ENCODE measurements around the gene EXD2. TPM values are rescaled to one million over a fixed set of nuclear protein-coding genes. Genes with fewer than 3 reads are reported as not detected.
"Not testable (repeated sequence)": the region's sequence is repeated elsewhere in the genome, so short reads cannot be mapped to it uniquely, and the experiment has no call there.

The EXD2 gene
- total RNA-seq, 1 donor, result 12.1 TPM

GRCh38 chr14:69190191-69190590, 1.1 kb upstream of the EXD2 start:
- no peak for DNase-seq (ENCODE audit: low read depth)
- no peak overlapping the region for H3K4me3 ChIP-seq (ENCODE audit: low read depth, low read length)
- TF ChIP-seq CTCF (IDR thresholded peaks at IDR 0.05; ENCODE audit: insufficient read depth, low read length), result no peak

GRCh38 chr14:69193721-69194120, 2.4 kb downstream of the EXD2 start:
- H3K4me3 ChIP-seq (ENCODE audit: low read depth, low read length), result no peak overlapping the region
- no peak for TF ChIP-seq CTCF (IDR thresholded peaks at IDR 0.05; ENCODE audit: insufficient read depth, low read length)
- DNase-seq (ENCODE audit: low read depth), result no peak

- H3K4me3 ChIP-seq (ENCODE audit: low read depth, low read length), result no peak overlapping the region
- TF ChIP-seq CTCF (IDR thresholded peaks at IDR 0.05; ENCODE audit: insufficient read depth, low read length), result no peak
- no peak for DNase-seq (ENCODE audit: low read depth)
Measured at GRCh38 chr14:69199786-69200185, 8.5 kb downstream of the EXD2 start.

GRCh38 chr14:69204753-69205152, 13.5 kb downstream of the EXD2 start:
- no peak for TF ChIP-seq CTCF (IDR thresholded peaks at IDR 0.05; ENCODE audit: insufficient read depth, low read length)
- no peak overlapping the region for H3K4me3 ChIP-seq (ENCODE audit: low read depth, low read length)
- no peak for DNase-seq (ENCODE audit: low read depth)

GRCh38 chr14:69207435-69208041, 16.2 kb downstream of the EXD2 start:
- DNase-seq (ENCODE audit: low read depth), result no peak
- no peak overlapping the region for H3K4me3 ChIP-seq (ENCODE audit: low read depth, low read length)
- TF ChIP-seq CTCF (IDR thresholded peaks at IDR 0.05; ENCODE audit: insufficient read depth, low read length), result no peak

- no peak for TF ChIP-seq CTCF (IDR thresholded peaks at IDR 0.05; ENCODE audit: insufficient read depth, low read length)
- no peak overlapping the region for H3K4me3 ChIP-seq (ENCODE audit: low read depth, low read length)
- DNase-seq (ENCODE audit: low read depth), result no peak
Measured at GRCh38 chr14:69208666-69209065, 17.4 kb downstream of the EXD2 start.

- DNase-seq (ENCODE audit: low read depth), result no peak
- no peak for TF ChIP-seq CTCF (IDR thresholded peaks at IDR 0.05; ENCODE audit: insufficient read depth, low read length)
- H3K4me3 ChIP-seq (ENCODE audit: low read depth, low read length), result no peak overlapping the region
Measured at GRCh38 chr14:69214393-69214792, 23.1 kb downstream of the EXD2 start.

GRCh38 chr14:69217663-69218062, 26.4 kb downstream of the EXD2 start:
- DNase-seq (ENCODE audit: low read depth); H3K4me3 ChIP-seq (ENCODE audit: low read depth, low read length): not testable (repeated sequence)
